Transverse colon (tissue), 4 donors: ENCODE results near the gene IPPK. TPM values are rescaled to one million over a fixed set of nuclear protein-coding genes. Genes with fewer than 3 reads are reported as not detected.

Source experiments
- DNase-seq: peaks from one replicate; pipeline ENCODE4 v3.0.0-alpha.2; 2019
- H3K27ac ChIP-seq, 4 donors: fragments of 200-600 bp; sonication (generic); 2 replicates each; pipeline ENCODE4 v1.5.1; 2016 to 2018; ENCODE audit warnings: inconsistent platforms in 4 of 4
- H3K27me3 ChIP-seq: fragments of 200-600 bp; sonication (generic); 2 replicates; pipeline ENCODE4 v1.5.1; 2017; ENCODE audit warnings: inconsistent platforms
- H3K36me3 ChIP-seq, 4 donors: fragments of 200-600 bp; sonication (generic); 2 replicates each; pipeline ENCODE4 v1.5.1; 2017 to 2019; ENCODE audit warnings: inconsistent platforms in 4 of 4
- H3K4me1 ChIP-seq, 4 donors: fragments of 200-600 bp; sonication (generic); 2 replicates each; pipeline ENCODE4 v1.5.1; 2017 to 2020; ENCODE audit warnings: inconsistent platforms in 4 of 4
- H3K4me3 ChIP-seq, 4 donors: fragments of 200-600 bp; sonication (generic); 1 replicate in 1 of 4; 2 replicates in 3 of 4; pipeline versions ENCODE4 v1.5.1 to v1.6.1; 2017 to 2019; ENCODE audit warnings: inconsistent platforms in 4 of 4
- H3K9me3 ChIP-seq, 2 donors: fragments of 200-600 bp; sonication (generic); 2 replicates each; pipeline ENCODE4 v1.5.1; 2017 to 2019; ENCODE audit warnings: inconsistent platforms in 2 of 2
- EP300 ChIP-seq: sonication (generic); formaldehyde crosslinking; IDR thresholded peaks from one replicate; pipeline ENCODE4 v1.6.1; 2017; ENCODE audit warnings: antibody characterized with exemption, low read depth
- POLR2A ChIP-seq: fragments of 450-650 bp; IDR thresholded peaks from one replicate; pipeline ENCODE4 v1.6.1; 2016; ENCODE audit warnings: antibody characterized with exemption, mild to moderate bottlenecking, moderate library complexity
- POLR2AphosphoS5 ChIP-seq, 3 donors: sonication (generic); formaldehyde crosslinking; IDR thresholded peaks; one replicate each; pipeline ENCODE4 v1.6.1; 2016; ENCODE audit warnings: antibody characterized with exemption in 3 of 3
- WGBS, 2 donors: methylation state at CpG; one replicate each; pipeline ENCODE4 v1.1.5; 2018; ENCODE audit warnings: low coverage in 1 of 2; 5-methylcytosine and 5-hydroxymethylcytosine counted together
- in situ Hi-C, 4 donors: fragments of 200-750 bp; cut with MboI; loops; one replicate each; pipeline versions ENCODE4 v1.15.0 to v1.15.1; 2017; ENCODE audit warnings: low sequenced_read_pairs in 3 of 4, low pct_ligation_motif_present in 1 of 4, low pct_unique_long_range_greater_than_20kb in 1 of 4
- intact Hi-C: fragments of 100-400 bp; cut with DNase I; formaldehyde crosslinking; loops from one replicate; pipeline ENCODE4 v1.15.1; 2023; ENCODE audit warnings: low total_unique reads
- total RNA-seq, 4 donors: library from RNA; depleted of rRNA; stranded (reverse); fragments of >200 nt; gene quantifications; one replicate each; pipeline ENCODE4 v1.1.0, GENCODE V29; 2016
- TF ChIP-seq, protein P1 (sequence below), 5 experiments: fragments of 200-600 bp in 3 of 5; fragments of 450-650 bp in 2 of 5; sonication (generic) in 3 of 5; IDR thresholded peaks; 1 replicate in 2 of 5; 2 replicates in 3 of 5; pipeline ENCODE4 v1.5.1; 2016 to 2017; ENCODE audit warnings: antibody characterized with exemption in 5 of 5, inconsistent platforms in 3 of 5, mild to moderate bottlenecking in 2 of 5, moderate library complexity in 1 of 5

Gene IPPK
- total RNA-seq, 4 donors from 2014 or later = 6.2 to 12.2 (median 10.1) TPM

DNA sequence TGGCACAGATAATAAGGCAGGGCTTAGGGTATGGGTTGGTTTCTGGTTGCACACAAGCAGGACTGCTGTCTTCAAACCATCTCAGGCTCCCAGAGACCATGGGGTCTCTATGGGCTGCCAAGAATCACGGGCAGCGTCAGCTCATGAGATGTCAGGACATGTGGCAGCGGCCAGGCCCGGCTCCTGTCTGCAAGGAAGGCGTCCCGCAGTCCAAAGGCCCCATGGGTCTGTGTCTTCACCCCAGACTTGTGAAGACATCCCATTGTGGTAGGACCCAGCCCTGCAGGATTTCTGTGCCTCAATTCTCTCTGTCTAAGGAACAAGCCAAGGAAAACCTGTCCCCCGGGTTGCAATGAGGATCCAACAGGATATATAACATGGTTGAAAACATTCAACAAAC is 32.6 kb downstream of the IPPK start:
- Histone ChIP-seq H3K4me1 (peaks cover 0 to 2% (median 0%) of the 10 kb centered on the region in 4 donors), H3K4me3 (no peak overlapping the region), H3K27me3 (no peaks in the 10 kb centered on the region), H3K9me3 (no peaks in the 10 kb centered on the region), H3K36me3 (peaks cover 0 to 25% (median 11%) of the 10 kb centered on the region in 4 donors), H3K27ac (no peak overlapping the region)
- TF ChIP-seq POLR2AphosphoS5 (IDR thresholded peaks at IDR 0.05) (no peak), POLR2A (no peak), EP300 (no peak)
- TF ChIP-seq, protein P1, sequence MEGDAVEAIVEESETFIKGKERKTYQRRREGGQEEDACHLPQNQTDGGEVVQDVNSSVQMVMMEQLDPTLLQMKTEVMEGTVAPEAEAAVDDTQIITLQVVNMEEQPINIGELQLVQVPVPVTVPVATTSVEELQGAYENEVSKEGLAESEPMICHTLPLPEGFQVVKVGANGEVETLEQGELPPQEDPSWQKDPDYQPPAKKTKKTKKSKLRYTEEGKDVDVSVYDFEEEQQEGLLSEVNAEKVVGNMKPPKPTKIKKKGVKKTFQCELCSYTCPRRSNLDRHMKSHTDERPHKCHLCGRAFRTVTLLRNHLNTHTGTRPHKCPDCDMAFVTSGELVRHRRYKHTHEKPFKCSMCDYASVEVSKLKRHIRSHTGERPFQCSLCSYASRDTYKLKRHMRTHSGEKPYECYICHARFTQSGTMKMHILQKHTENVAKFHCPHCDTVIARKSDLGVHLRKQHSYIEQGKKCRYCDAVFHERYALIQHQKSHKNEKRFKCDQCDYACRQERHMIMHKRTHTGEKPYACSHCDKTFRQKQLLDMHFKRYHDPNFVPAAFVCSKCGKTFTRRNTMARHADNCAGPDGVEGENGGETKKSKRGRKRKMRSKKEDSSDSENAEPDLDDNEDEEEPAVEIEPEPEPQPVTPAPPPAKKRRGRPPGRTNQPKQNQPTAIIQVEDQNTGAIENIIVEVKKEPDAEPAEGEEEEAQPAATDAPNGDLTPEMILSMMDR (IDR thresholded peaks at IDR 0.05) = no peak
- in situ Hi-C loops = loop anchor here (10.0 to 25.0 kb wide), 6 partner anchors 133 to 503 kb away; no protein-coding TSS in a partner anchor
- intact Hi-C loops = loop anchor here (5.0 kb wide), 1 partner anchor 305 kb away; no protein-coding TSS in a partner anchor
- no peak for DNase-seq
- 90 to 93% methylated on average over 5 to 7 of the region's 7 CpGs for WGBS, 2 donors

DNA sequence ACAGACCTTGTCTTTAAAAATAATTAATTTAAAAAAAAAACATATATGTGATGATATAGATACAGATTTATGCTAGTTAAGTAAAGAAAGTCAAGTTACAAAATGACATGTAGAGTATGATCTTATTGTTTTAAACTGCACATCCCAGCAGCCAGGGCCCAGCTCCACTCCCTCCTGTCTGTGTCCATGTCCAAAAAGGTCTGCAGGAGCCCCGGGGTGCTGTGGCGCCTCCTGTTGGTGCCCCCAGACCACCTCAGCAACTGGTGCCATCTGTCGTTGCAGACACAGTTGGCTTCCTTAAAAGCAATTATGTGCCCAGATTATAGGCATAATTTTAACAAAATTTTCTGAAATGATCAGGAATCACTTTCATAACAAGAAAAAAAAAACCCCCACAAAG is 33.3 kb downstream of the IPPK start:
- TF ChIP-seq EP300 (no peak), POLR2A (no peak), POLR2AphosphoS5 (IDR thresholded peaks at IDR 0.05) (no peak)
- TF ChIP-seq, protein P1 (IDR thresholded peaks at IDR 0.05) = no peak
- Histone ChIP-seq H3K36me3 (peaks cover 0 to 28% (median 12%) of the 10 kb centered on the region in 4 donors), H3K27ac (no peak overlapping the region), H3K4me3 (no peak overlapping the region), H3K4me1 (peaks cover 0 to 2% (median 0%) of the 10 kb centered on the region in 4 donors), H3K27me3 (no peaks in the 10 kb centered on the region), H3K9me3 (no peaks in the 10 kb centered on the region)
- intact Hi-C loops = loop anchor here (5.0 kb wide), 1 partner anchor 304 kb away; no protein-coding TSS in a partner anchor
- in situ Hi-C loops = loop anchor here (10.0 to 25.0 kb wide), 6 partner anchors 132 to 502 kb away; no protein-coding TSS in a partner anchor
- DNase-seq = no peak
- WGBS, 2 donors = 82 to 100% methylated on average over 2 to 3 of the region's 3 CpGs

DNA sequence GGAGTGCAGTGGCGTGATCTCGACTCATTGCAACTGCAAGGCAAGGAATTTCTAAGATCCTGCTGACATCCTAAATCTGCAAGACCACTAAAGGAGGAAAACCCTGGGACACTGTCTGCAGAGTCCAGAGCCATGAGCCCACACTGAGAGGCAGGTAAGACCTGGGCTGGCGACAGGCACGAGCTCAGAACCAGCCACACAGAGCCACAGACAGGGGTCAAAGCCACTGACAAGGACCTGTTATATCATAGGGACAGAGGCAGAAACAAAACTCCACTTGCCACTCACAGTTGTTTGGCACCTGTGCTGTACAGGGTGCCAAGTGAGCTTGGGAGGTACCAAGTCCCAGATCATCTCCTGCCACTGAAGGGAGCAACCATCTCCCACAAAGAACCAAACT is 34.2 kb downstream of the IPPK start:
- H3K27ac ChIP-seq = no peak overlapping the region
- intact Hi-C loops = loop anchor here (5.0 kb wide), 1 partner anchor 303 kb away; no protein-coding TSS in a partner anchor
- TF ChIP-seq EP300 (no peak), POLR2AphosphoS5 (IDR thresholded peaks at IDR 0.05) (no peak), POLR2A (no peak)
- TF ChIP-seq, protein P1 (IDR thresholded peaks at IDR 0.05) = no peak
- in situ Hi-C loops = loop anchor here (10.0 to 25.0 kb wide), 6 partner anchors 131 to 501 kb away; no protein-coding TSS in a partner anchor
- H3K27me3 ChIP-seq = no peaks in the 10 kb centered on the region
- DNase-seq = no peak
- no peak overlapping the region for H3K4me3 ChIP-seq
- H3K9me3 ChIP-seq = no peaks in the 10 kb centered on the region
- H3K4me1 ChIP-seq = peaks cover 0 to 2% (median 0%) of the 10 kb centered on the region in 4 donors
- peaks cover 0 to 28% (median 11%) of the 10 kb centered on the region in 4 donors for H3K36me3 ChIP-seq
- 94 to 95% methylated on average over 4 of the region's 4 CpGs for WGBS, 2 donors

DNA sequence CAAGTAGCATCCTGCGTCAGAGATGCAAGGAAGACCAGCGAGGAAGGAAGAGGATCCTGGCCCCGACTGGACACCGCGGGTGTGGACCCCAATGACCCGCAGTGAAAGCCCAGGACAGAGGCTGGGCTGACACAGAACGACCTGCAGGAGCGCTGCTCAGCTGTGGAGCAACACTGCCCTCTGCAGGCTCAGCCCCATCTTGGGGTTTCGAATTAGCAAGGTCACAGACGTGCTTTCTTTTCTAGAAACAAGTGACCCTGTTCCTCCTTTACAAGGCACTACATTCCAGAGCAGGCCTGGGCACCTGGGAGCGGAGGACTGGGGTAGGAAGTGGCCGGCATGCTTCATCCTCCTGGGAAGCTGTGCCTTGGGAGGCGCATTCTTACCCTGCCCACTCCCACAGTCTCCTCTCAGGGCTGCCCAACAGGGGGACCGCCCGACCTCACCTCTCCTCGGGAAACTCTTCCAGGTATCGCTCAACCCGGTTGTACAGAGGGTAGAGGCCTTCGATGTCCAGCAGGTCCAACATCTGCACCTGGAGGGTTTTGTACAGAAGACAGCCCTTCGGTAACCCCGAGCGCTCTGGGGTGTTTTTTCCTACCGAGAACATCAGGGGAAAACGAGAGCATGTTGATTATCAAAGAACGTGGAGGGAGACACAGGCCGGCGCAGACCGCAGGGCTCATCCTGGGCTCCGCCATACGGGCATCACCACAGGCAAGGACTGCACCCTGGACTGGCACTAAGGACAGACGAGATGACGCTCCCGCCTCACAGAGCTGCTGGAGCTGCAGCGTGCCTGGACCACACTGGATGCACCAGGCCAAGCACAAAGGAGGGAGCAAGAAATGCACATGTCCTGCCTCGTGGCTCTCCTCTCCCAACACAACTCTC is 35.0 kb downstream of the IPPK start:
- Histone ChIP-seq H3K4me3 (no peak overlapping the region), H3K4me1 (peaks cover 0 to 2% (median 0%) of the 10 kb centered on the region in 4 donors), H3K27me3 (no peaks in the 10 kb centered on the region), H3K27ac (no peak overlapping the region), H3K36me3 (peaks cover 0 to 28% (median 11%) of the 10 kb centered on the region in 4 donors), H3K9me3 (no peaks in the 10 kb centered on the region)
- intact Hi-C loops (loop anchor here (5.0 kb wide), 1 partner anchor 303 kb away; no protein-coding TSS in a partner anchor), in situ Hi-C loops (loop anchor here (10.0 to 25.0 kb wide), 6 partner anchors 130 to 500 kb away; no protein-coding TSS in a partner anchor)
- WGBS, 2 donors = 68 to 69% methylated on average over 5 to 35 of the region's 35 CpGs
- peak; percentile 77 for DNase-seq
- TF ChIP-seq, protein P1 (IDR thresholded peaks at IDR 0.05) = peak; percentile 88 to 95 (median 93)
- TF ChIP-seq POLR2AphosphoS5 (IDR thresholded peaks at IDR 0.05) = no peak
- no peak for TF ChIP-seq POLR2A
- TF ChIP-seq EP300 = no peak
